GM12873 (cell line): ENCODE results near the gene CCR2.
A peak's percentile ranks its signal among the peaks of the same experiment; 100 is the strongest.

ENCODE experiments used
- TF ChIP-seq, protein P1 (sequence below): IDR thresholded peaks from 2 replicates; pipeline ENCODE4 v1.5.1; 2012; ENCODE audit warnings: low read depth, mild to moderate bottlenecking, moderate library complexity, low read length, control low read depth; ENCODE audit not compliant: insufficient read depth; ENCODE audit errors: missing control alignments

The CCR2 gene

DNA sequence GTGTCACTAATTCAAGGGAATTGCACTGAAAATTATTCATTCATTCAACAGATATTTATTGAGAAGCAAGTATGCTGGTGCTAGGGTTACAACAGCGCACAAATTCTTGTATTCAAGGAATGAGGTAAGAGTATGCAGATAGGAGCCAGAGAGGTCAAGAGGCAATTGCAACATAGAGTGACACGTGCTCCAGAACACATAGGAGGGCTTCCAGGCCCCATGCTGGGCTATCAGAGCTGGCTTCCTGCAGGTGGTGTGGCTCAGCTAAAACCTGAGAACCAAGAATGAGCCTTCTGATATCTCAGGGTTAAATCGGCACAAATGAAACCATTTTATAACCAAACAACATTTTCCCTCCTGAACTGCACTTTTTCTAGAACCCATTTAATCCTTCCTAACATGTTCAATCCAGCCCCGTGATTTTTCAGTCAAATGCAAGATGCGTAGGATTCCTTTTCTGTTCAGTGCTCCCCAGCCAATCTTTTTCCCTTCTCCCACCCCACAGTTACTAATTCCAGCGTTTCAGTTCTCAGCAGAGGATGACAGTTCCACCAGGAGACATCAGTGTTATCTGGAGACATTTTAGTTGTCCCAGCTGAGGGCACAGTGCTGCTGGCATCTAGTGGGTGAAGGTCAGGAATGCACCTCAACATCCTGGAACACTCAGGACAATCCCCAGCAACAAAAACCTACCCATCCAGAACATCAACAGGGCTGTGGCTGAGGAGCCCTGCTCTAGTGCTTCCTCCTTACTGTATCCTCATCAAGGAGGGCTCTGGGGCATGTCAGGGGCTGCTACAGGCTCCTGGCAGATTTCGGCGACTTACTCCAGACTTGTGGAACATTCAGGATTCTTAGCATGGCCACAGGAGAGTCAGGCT, 39.9 kb downstream of the CCR2 start:
- TF ChIP-seq, protein P1, sequence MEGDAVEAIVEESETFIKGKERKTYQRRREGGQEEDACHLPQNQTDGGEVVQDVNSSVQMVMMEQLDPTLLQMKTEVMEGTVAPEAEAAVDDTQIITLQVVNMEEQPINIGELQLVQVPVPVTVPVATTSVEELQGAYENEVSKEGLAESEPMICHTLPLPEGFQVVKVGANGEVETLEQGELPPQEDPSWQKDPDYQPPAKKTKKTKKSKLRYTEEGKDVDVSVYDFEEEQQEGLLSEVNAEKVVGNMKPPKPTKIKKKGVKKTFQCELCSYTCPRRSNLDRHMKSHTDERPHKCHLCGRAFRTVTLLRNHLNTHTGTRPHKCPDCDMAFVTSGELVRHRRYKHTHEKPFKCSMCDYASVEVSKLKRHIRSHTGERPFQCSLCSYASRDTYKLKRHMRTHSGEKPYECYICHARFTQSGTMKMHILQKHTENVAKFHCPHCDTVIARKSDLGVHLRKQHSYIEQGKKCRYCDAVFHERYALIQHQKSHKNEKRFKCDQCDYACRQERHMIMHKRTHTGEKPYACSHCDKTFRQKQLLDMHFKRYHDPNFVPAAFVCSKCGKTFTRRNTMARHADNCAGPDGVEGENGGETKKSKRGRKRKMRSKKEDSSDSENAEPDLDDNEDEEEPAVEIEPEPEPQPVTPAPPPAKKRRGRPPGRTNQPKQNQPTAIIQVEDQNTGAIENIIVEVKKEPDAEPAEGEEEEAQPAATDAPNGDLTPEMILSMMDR, result no peak

DNA sequence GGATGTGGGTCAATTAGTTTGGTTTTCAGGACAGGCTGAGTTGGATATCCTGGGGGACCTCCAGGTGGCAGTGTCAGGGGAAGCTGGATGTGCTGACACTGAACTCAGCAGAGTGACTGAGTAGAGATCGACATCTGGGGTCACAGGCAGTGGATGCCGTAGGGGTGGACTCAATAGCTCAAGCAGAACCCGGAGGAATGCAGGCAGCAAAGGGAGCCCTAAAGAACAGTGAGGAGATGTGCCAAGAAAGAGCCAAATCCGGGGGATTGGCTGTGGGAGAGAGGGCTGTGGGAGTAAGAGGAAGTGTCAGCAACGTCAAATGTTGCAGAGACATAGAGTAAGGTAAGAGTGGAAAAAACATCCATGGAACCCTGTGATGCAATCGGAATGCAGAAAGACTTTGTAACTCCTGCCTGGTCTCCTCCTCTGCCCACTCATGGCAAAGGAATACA, 41.3 kb downstream of the CCR2 start:
- TF ChIP-seq, protein P1, result peak; percentile 34

DNA sequence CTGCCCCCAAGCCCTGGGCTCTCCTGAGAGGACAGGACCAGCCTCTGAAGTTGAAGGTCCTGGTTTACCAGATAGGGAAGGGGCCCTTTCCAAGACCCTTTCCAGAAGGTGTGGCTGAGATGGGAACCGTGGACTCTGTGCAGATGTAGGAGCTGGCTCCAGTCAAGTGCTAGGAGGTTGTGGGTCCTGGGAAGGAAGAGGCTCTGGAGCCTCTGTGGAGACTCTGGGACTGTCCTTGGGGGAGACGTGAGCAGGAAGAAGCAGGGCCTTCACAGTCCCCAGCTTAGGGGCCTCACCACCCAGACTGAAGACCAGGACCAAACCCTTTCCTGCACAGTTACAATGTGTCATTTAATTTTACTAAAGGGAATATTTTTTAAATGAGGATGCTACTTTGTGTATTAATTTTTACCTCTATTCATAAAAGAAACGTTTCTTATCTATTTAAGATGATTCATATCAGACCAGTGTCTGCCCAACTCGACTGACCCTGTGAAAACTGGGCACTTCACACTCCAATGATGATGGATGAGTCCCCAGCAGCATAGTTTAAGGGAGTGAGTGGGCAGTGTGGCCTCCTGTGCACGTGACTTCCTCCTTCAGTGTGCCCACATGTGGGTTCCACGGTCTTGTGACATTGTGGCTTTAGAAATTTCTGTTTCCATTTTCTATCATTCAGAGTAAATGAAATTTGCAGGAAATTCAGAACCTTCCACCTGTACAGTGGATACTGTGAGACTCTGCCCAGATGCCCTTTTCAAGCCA, 42.0 kb downstream of the CCR2 start:
- TF ChIP-seq, protein P1, result no peak

DNA sequence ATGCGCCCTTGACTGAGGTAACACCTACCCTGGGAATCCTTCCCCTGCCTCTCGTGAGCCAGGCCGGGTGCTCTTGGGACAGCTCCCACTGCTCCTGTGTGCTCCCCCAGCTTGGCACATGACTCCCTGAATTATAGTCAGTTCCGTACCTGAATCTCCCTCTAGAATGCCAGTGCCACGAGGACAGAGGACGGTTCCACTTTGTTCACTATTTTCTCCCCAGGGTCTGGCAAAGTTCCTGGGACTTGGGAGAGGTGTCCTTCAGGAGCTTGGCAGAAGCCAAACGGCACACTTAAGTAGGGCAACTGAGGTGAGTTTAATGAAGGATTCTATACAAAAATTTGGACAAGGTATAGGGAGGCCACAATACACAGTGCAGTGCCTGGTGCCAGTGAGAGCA, 43.2 kb downstream of the CCR2 start:
- TF ChIP-seq, protein P1, result no peak

DNA sequence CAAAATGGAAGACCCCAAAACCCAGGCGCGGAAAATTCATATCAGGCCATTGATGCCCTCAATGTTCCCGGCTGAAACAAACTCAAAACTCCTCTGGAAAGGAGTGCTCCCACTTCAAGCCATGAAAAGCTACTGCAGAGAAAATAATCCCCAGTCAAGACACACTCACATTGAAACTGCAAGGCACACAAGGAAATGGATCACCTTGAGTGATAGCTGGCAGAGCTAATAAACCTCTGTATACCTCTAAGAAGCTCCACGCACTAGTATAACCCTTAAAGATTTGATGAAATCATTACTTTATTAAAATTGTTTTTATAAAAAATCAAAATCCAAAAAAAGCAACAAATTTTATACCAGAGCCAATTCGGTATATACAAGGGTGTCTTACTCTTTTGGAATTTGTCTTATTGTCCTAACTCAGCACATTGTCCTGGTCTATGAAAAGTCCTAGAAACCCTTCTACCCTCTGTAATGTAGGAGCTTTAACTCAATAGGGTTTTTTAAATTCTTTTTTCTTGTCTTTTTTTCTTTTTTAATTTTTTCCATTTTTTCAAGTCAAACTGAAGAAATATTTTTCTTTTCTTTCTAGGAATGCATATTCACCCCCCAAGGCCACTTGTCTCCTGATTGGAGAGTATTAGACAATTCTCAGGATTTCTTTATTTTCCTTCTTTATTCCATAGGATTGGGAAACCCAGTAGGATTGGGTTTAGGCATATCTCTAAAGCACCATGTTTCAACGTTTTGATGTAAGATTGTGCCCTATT, 44.5 kb downstream of the CCR2 start:
- TF ChIP-seq, protein P1, result no peak

DNA sequence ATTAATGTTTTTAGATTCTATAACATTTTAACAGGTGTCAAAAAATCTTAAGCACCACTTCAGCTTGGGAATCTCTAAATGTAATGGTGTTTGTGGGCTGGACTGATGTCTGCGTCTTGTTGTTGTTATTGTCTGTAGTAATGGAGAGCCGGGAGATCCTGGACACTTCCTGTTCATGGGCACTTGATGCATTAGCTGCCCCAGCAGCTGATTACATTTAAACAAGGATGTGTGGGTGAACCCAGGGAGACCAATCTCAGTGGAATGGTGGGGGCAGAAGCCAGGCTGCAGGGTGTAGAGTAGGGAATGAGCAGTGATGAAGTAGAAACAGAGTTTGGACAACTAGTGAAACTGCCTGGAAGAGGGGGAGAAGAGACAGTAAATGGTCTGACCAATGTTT, 45.2 kb downstream of the CCR2 start:
- TF ChIP-seq, protein P1, result no peak
